Lung microvascular endothelial cell (primary cell): ENCODE measurements around the gene PNKP. TPM values are rescaled to one million over a fixed set of nuclear protein-coding genes. Genes with fewer than 3 reads are reported as not detected.

Experiments used
- DNase-seq, 2 donors: peaks; one replicate each; pipeline versions ENCODE4 v3.0.0 to v3.0.0-alpha.2; 2010; ENCODE audit warnings: low read depth in 2 of 2
- total RNA-seq: library from RNA; depleted of rRNA; stranded (reverse); fragments of >200 nt; gene quantifications from 2 replicates; pipeline ENCODE4 v1.2.1, GENCODE V29; 2014

Gene PNKP
- total RNA-seq, 1 donor from 2014 or later: 27.4 TPM

GRCh38 chr19:49823472-49823871 lies 43.9 kb downstream of the PNKP start:
- no peak for DNase-seq

DNA sequence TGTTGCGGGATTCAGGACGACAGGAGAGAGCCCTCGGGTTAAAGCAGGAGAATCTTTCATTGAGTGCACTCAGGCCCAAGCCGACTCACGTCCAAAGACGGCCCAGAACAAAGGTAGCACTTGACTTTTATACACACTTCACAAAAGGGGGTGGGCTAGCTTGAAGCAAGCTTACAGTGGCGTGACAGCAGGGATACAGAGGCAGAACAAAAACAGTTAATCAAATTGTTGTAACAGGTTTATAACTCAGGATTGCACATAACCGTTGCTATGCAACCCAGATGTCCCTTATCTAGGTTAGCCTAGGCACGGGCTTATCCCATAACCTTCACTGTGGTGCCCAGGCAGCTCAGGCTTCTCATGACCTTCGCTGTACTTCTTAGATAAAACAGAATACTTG lies 47.3 kb downstream of the PNKP start:
- no peak for DNase-seq

DNA sequence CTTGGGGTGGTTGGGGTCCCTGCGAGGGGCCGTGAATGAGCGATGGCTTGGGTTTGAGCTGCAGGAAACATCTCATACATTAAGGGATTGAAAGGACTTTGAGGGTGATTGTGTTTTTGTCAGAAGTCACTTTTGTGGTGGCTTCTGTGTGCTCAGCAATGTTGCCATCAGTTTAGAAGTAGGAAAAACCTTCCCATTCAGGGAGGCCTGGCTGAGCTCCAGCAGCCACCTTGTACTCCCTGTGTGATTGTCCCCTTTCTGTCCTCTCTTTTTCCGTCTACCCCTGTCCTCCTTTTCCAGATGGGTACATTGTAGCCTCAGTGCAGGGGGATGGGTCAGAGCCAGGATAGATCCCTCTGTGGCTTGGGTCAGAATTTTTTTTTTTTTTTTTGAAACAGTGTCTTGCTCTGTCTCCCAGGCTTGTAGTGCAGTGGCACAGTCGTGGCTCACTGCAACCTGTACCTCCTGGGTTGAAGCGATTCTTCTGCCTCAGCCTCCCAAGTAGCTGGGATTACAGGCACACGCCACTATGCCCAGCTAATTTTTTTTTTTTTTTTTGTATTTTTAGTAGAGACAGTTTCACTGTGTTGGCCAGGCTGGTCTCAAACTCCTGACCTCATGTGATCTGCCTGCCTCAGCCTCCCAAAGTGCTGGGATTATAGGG lies 47.8 kb downstream of the PNKP start:
- DNase-seq: peak in 1 of 2 donors; percentile 20

- DNase-seq: peak in 1 of 2 donors; percentile 18
These were observed 48.6 kb downstream of the PNKP start for GRCh38 chr19:49818649-49819370.

DNA sequence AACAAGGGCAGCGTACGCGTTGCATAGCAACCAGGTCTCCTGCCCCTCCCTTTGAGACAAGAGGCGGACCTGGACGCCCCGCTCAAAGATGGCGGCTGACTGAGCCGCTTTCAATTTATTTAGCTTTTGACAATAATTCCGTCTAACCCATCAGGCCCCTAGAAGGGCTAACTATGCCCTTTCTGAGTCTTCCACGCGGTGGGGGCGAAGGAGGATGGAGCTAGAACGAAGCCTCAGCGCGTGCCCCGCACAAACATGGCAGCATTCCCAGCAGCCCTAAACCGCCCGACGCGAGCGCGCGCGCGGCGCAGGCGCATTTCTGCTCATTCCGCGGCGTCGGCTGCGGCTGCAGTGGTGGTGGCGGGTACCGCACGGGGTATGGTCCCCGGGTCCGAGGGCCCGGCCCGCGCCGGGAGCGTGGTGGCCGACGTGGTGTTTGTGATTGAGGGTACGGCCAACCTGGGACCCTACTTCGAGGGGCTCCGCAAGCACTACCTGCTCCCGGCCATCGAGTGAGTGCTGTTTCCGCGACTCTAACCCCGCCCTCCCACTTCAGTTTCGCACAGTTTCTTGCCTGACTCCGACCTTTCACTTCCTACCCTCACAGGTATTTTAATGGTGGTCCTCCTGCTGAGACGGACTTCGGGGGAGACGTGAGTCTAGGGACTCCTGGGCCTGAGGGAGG lies 49.3 kb downstream of the PNKP start, which contains the start of gene MED25:
TSS of gene MED25 (plus strand) at position 326 of the 685 bp plus-strand sequence. CDS start at position 379, 53 bp downstream.
- DNase-seq: peak; percentile 86 to 91

DNA sequence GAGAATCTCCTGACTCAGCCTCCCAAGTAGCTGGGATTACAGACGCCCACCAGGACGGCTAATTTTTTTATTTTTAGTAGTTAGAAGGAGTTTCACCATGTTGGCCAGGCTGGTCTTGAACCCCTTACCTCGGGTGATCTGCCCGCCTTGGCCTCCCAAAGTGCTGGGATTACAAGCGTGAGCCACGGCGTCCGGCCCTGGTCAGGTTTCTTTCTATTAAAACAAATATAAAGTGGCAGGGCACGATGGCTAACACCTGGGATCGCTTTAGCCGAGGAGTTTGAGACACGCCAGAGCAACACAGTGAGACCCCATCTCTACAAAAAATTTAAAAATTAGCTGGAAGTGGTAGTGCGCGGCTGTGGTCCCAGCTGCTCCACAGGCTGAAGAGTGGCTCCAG lies 50.8 kb downstream of the PNKP start:
- no peak for DNase-seq

- DNase-seq: peak in 1 of 2 donors; percentile 12
These were observed 53.4 kb downstream of the PNKP start for GRCh38 chr19:49814010-49814409.

DNA sequence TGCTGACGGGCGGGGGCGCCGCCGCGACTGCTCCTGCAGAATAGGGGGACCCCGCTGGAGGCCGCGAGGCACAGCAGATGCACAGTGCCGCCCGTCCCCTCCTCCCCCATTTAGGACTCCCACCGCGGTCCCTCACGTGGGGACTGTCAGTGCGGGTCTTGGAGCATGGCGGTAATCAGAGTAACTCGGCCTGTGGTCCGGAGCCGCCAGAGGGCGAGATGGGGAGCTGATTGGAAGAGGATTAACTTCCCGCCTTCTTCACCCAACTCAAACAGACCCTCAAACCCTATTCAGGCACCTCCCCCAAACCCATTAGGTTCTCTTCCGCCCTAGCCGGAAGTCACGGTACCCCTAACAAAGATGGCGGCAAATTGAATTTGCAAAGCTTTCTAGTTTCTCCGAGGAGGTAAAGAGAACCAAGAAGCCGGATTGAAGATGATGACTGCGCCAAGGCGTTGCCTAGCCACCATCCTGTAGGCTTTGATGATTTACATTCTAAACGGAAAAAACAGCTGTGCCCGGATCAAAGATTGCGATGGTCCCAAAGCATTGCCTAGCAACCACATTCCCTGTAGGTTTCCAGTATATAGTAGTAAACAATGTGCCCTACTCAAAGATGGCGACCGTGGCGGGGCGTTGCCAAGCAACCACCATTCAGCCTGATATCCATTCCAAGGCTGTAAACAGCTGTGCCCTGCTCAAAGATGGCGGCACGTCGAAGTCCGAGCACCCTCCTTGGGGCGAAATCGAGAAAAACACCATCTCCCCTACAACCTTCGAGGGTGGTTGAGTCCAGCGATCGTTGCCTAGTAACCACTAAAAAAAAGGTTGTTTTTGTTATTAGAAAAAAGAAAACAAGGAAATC lies 54.1 kb downstream of the PNKP start, which contains the start of gene FUZ:
TSS of gene FUZ (minus strand) at position 296 of the 865 bp plus-strand sequence. CDS start at position 110, 186 bp downstream.
- peak; percentile 99 for DNase-seq

DNA sequence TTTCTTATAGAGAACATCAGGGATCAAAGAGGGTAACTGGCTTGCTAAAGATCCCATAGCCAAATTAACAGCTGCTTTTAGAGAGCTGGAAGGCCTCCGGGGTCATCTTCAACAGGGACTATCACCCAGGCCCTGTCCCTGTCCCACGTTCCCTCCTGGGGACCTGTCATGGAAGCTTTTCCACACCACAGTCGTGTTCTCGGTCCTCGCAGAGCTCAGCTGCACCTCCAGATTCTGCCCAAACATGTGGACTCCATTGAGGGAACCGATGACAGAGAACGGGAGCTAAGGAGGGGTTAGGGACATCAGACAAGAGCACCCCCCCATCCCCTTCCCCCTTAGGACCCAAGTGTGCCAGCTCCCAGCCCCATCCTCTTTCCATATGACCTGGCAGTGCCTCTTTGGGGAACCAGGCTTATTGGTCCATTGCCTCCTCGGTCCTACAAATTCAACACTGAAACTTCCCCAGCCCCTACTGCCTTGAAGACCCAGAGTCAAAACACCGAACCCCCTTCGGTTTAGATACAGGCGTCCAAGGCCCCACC lies 54.9 kb downstream of the PNKP start:
- DNase-seq: no peak

GRCh38 chr19:49811328-49811727 lies 56.0 kb downstream of the PNKP start:
- no peak for DNase-seq

Other genes starting within 250 kb of the PNKP start
- gene RRAS, start 227.4 kb downstream of the PNKP start, total RNA-seq: 18.1 and 18.3 TPM in 2 replicates
- gene SCAF1, start 225.4 kb downstream of the PNKP start, total RNA-seq: 5.0 and 6.3 TPM in 2 replicates
- gene IRF3, start 201.7 kb downstream of the PNKP start, total RNA-seq: 26.8 and 43.1 TPM in 2 replicates
- 3.4 and 4.8 TPM in 2 replicates for gene BCL2L12, start 201.6 kb downstream of the PNKP start, total RNA-seq
- 257 and 308 TPM in 2 replicates for gene PRMT1, start 190.3 kb downstream of the PNKP start, total RNA-seq
- gene ADM5, start 178.0 kb downstream of the PNKP start, total RNA-seq: 0.22 and 0.40 TPM in 2 replicates
- 14.1 and 14.4 TPM in 2 replicates for gene CPT1C, start 176.5 kb downstream of the PNKP start, total RNA-seq
- gene TSKS, start 104.3 kb downstream of the PNKP start, total RNA-seq: under 0.01 TPM in 2 replicates
- gene AP2A1, start 100.6 kb downstream of the PNKP start, total RNA-seq: 37.1 and 41.6 TPM in 2 replicates
- 11.6 and 14.3 TPM in 2 replicates for gene FUZ, start 54.3 kb downstream of the PNKP start, total RNA-seq
- 7.6 and 9.9 TPM in 2 replicates for gene MED25, start 49.3 kb downstream of the PNKP start, total RNA-seq
- gene PTOV1, start 16.4 kb downstream of the PNKP start, total RNA-seq: 42.1 and 49.6 TPM in 2 replicates
- gene AKT1S1, start 9.8 kb upstream of the PNKP start, total RNA-seq: 5.7 and 8.1 TPM in 2 replicates
- 6.1 and 8.3 TPM in 2 replicates for gene TBC1D17, start 10.1 kb upstream of the PNKP start, total RNA-seq
- 0.40 and 1.7 TPM in 2 replicates for gene IL4I1, start 29.3 kb upstream of the PNKP start, total RNA-seq
- 2.4 and 3.4 TPM in 2 replicates for gene ATF5, start 61.6 kb upstream of the PNKP start, total RNA-seq
- 14.4 and 18.1 TPM in 2 replicates for gene NUP62, start 61.9 kb upstream of the PNKP start, total RNA-seq
- not detected in 2 replicates for gene SIGLEC11, start 93.6 kb upstream of the PNKP start, total RNA-seq
- gene VRK3, start 157.8 kb upstream of the PNKP start, total RNA-seq: 13.7 and 18.3 TPM in 2 replicates
- 3.7 and 4.6 TPM in 2 replicates for gene ZNF473, start 158.4 kb upstream of the PNKP start, total RNA-seq